IPS-NIHi11 (cell line): ENCODE measurements around the gene CTIF.

Source experiments
- DNase-seq: peaks from one replicate; pipeline ENCODE4 v3.0.0; 2012; ENCODE audit warnings: mixed read lengths, low spot score

The CTIF gene

DNA sequence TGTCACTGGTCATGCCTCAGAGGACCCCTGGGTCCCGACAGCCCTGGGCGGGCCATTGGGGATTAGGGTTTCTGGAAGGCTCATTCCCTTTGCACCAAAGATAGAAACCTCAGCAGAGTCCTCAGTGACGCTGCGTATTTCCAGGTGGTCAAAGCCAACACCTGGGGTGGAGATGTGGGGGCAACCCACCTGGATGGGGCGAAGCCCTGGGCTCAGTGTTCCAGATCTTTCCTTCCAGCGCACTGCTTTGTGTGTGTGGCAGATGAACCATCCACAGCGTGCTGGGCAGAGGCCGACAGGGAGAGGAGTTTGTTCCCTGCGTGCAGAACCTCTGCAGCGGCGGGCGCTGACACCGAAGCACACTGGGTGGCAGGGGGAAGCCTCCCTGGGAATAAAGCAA, 143.9 kb downstream of the CTIF start:
- no peak for DNase-seq

DNA sequence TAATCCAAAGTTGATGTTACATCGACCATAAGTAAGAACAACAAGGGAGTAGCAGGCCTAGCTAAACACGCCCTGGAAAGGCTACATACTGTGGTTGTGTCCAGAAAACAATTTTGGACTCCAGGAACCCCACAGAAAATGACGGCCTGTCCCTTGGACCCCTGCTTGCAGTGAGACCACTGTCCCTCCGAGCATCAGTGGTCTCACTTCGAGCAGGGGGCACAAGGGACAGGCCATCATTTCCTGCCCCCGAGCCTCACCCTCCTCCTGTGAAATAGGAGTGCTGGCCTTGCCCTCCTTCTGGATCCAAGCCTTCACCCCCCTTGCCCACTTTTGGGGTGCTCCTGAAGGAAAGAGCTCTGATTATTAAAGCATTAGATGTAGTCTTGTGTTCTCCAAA, 144.4 kb downstream of the CTIF start:
- no peak for DNase-seq

DNA sequence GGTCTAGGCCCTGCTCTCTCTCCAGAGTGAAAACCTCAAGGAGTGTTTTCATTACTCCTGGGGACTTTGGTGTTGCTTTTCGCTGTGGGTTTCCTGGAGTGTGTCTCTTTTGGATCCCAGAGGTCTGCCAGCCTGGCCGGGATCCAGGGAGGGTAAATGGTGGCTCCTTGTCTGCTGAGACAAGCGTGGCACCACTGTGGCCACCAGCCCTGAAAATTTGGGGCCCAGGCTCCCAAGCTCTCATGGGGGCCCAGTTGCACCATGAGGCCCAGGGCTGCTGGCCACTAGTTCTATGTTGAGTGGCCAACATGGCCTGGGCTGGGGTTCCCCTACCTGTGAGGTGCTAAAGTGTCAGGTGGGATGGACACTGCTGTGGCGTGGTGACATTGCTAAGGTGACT, 144.8 kb downstream of the CTIF start:
- no peak for DNase-seq

- no peak for DNase-seq
Measured at GRCh38 chr18:48687346-48688042, 148.7 kb downstream of the CTIF start.

DNA sequence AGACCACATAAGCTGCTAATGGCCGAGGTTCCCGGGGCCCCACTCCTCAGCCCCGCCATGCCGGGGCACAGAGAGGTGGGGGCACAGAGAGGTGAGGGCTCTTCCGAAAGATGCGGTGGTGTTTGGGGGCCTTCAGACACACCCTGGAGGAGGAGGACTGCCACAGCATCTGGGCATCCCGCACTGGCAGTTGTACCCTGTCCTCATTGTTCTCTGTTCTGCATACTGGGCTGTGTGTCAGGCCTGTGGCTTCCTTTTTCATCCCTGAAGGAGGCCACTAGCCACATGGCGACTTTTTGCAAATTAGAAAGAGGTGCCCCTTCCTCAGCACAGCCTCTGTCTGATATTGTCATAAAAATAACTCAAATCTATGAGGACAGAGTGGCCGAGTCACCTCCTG, 150.1 kb downstream of the CTIF start:
- no peak for DNase-seq

GRCh38 chr18:48689548-48689947, 150.7 kb downstream of the CTIF start:
- DNase-seq: no peak

DNA sequence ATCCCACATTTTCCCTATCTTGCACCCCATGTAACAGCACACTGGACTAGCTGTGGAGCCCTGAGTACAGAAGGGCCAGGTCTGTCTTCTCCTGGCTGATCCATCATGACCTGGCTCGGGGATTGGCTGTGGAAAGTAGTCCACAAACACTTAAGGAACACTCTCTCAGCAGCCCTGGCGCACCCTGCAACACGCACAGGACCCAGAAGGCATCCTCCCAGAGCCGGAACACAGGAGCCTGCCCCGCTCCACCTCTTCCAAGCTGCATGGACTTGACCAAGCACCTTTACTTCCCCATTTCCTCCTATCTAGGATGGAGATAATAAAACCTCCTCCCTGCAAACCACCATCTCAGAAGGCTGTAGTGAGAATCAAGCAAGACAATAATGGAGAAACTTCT, 151.7 kb downstream of the CTIF start:
- no peak for DNase-seq

GRCh38 chr18:48693006-48693405, 154.2 kb downstream of the CTIF start:
- DNase-seq: no peak

- DNase-seq: no peak
Measured at GRCh38 chr18:48693625-48694262, 154.9 kb downstream of the CTIF start.

DNA sequence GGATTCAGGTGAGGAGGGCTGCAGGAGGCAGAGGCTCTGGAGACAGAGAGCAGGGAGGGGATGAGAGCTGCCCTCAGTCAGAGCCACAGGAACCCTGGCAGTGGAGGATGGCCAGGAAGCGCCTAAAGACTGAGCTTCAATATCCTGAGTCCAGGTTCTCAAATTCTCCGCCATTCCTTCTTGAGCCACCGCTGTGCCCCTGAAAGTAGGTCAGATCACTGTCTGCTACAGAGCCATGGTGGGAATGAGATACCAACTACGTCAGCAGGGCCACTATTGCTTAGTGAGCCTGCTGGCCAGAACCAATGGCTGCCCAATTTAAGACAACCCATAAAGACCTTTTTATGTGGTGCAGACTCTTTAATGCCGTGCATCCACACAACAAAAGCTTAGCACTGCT, 155.5 kb downstream of the CTIF start:
- DNase-seq: no peak

- no peak for DNase-seq
Measured at GRCh38 chr18:48695671-48696070, 156.8 kb downstream of the CTIF start.

- no peak for DNase-seq
Measured at GRCh38 chr18:48696218-48696617, 157.4 kb downstream of the CTIF start.

DNA sequence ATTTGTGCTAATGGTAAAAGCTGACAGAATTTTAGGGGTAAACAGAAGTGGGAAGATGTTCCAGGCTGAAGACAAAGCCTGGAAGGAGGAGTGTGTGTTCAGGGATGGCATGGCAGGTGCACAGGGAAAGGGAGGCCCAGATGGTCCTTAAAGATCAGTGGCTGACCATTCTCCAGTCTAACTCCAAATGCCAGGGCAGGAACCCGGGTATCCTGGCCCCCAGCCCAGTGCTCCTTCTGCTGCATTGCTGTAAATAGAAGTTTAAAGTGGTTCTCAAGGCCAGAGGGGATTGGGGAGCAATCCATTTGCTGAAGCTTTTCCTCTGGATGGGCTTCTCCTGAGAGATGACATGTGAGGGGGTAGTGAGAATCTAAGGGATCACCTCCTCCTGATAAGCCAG, 158.6 kb downstream of the CTIF start:
- no peak for DNase-seq

GRCh38 chr18:48698707-48699106, 159.9 kb downstream of the CTIF start:
- no peak for DNase-seq

DNA sequence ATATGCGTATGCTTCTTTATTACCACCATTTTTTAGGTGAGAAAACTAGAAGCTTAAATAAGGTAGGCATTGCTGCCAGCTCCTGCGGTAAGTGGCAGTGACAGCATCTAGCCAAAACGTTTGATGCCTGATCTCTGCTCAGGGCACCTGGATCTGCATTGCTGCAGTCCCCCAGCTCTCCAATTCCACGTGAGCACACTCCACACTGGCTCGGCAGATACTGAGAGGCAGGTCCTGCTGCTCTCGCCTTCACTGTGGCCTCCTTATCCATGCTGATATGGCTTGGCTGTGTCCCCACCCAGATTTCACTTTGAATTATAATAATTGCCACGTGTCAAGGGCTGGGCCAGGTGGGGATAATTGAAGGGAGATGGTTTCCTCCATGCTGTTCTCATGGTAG, 160.9 kb downstream of the CTIF start:
- no peak for DNase-seq

DNA sequence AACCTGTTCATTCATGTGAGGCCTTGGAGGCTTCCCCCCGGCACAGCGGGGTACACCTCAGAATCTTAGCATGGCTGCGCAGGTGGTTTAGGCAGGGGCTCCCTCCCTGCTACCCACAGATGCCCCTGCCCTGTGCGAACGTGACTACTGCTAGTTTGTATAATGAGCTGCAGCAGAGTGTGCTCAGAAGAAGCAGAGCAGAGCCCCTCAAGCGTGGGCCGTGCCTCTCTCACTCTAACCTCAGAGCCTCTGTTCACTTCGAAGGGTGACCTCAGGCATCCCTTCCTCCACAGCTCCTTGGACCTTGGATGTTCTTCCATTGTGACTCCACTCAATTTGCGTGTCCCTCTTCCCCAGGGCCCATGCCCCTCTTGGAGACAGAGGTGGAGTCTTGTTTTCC, 161.6 kb downstream of the CTIF start:
- no peak for DNase-seq

GRCh38 chr18:48702346-48703027, 163.7 kb downstream of the CTIF start:
- DNase-seq: no peak

GRCh38 chr18:48703028-48703386, 164.2 kb downstream of the CTIF start:
- DNase-seq: no peak

DNA sequence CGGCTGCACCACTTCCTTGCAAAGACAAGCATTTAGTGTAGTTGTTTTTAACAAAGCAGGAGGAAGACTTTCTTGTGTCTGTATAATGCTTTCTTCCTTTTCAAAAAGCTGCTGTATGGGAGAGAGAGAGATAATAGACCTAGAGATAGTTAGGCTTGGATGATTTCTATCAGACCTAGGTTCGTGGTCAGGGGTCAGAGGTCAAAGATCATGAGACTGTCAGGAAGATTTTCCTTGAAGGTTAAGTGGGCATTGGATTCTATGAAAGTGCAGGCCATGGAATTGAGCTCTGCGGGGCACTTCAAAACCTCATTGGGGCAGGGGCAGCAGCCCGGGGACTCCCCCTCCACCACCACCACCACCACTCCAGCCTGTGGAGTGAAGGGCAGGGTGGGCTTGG, 164.6 kb downstream of the CTIF start:
- DNase-seq: no peak

DNA sequence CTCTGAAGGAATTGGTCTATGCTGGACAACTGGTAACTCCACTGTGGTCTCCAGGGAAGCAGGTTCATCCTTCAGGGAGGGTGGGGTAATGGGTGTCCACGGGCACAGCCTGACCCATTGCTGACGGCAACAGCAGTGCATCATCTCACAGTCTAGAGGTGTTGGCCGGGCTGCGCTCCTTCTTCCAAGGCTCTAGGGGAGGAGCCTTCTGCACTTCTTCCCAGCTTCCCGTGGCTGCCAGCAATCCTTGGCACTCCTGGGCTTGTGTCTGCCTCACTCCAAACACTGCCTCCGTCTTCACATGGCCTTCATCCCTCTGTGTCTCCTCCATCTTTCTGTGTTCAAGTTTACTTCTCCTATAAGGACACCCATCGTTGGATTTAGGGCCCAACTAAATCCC, 166.2 kb downstream of the CTIF start:
- no peak for DNase-seq

GRCh38 chr18:48705531-48705930, 166.7 kb downstream of the CTIF start:
- no peak for DNase-seq

DNA sequence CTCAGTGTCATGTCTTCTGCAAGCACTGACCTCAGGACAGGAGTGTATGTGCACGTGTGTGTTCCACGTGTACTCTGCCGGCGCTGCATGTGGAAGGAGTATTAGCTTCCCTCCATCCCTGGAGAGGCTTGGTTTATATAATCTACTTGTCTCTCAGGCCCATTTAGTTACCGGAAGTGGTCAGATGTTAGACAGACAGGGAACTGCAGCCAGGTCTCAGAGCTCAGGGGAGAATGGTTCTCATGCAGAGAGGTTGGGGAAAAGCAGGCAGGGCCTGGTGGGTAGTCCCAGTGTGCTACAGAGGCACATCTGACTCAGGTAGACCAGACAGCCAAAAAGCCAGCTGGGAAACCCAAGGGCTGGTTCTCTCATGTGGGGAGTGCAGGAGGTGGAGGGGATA, 167.9 kb downstream of the CTIF start:
- no peak for DNase-seq

GRCh38 chr18:48707636-48708296, 168.9 kb downstream of the CTIF start:
- no peak for DNase-seq
